Keratinocyte (primary cell): ENCODE results near the gene HNRNPLL. TPM values are rescaled to one million over a fixed set of nuclear protein-coding genes. Genes with fewer than 3 reads are reported as not detected.
A peak's percentile ranks its signal among the peaks of the same experiment; 100 is the strongest.

Experiments
- DNase-seq: peaks from one replicate; pipeline ENCODE4 v3.0.0-alpha.2; 2011; ENCODE audit warnings: low read depth, missing footprints, low spot score
- FAIRE-seq: peaks from 2 replicates; lab custom pipeline; 2011; peaks lifted over from hg19 to GRCh38; lab: Jason Lieb, UNC
- H2AFZ ChIP-seq: 2 replicates; pipeline ENCODE4 v1.6.0; 2012; ENCODE audit warnings: low read length, control low read depth, inconsistent platforms; ENCODE audit not compliant: control insufficient read depth
- H3K27ac ChIP-seq: 2 replicates; pipeline ENCODE4 v1.5.1; 2011; ENCODE audit warnings: low read length; ENCODE audit not compliant: control insufficient read depth, insufficient read depth
- H3K27me3 ChIP-seq: 3 replicates; pipeline ENCODE4 v1.6.0; 2011; ENCODE audit warnings: low read length; ENCODE audit not compliant: control insufficient read depth, insufficient read depth; ENCODE audit errors: extremely low read depth
- H3K36me3 ChIP-seq, 2 experiments: 2 replicates in 1 of 2; 3 replicates in 1 of 2; pipeline ENCODE4 v1.5.1; 2011; ENCODE audit warnings: low read length in 2 of 2, mild to moderate bottlenecking in 1 of 2; ENCODE audit not compliant: control insufficient read depth in 2 of 2, insufficient read depth in 2 of 2; ENCODE audit errors: extremely low read depth in 1 of 2
- H3K4me1 ChIP-seq: 3 replicates; pipeline ENCODE4 v1.5.1; 2011; ENCODE audit warnings: low read length; ENCODE audit not compliant: control insufficient read depth, insufficient read depth; ENCODE audit errors: extremely low read depth
- H3K4me2 ChIP-seq: 3 replicates; pipeline ENCODE4 v1.6.0; 2011; ENCODE audit warnings: low read depth, low read length; ENCODE audit not compliant: control insufficient read depth, insufficient read depth; ENCODE audit errors: extremely low read depth
- H3K4me3 ChIP-seq, 3 experiments: fragments of 200-600 bp in 1 of 3; sonication (generic) in 1 of 3; 2 replicates in 2 of 3; 3 replicates in 1 of 3; pipeline ENCODE4 v1.5.1; 2011 to 2016; ENCODE audit warnings: low read length in 3 of 3, mild to moderate bottlenecking in 3 of 3, control low read depth in 2 of 3, inconsistent platforms in 1 of 3, low read depth in 1 of 3, mixed read lengths in 1 of 3, mixed run types in 1 of 3, moderate library complexity in 1 of 3; ENCODE audit not compliant: control insufficient read depth in 2 of 3, insufficient read depth in 2 of 3; ENCODE audit errors: extremely low read depth in 1 of 3
- H3K79me2 ChIP-seq: 2 replicates; pipeline ENCODE4 v1.6.0; 2012; ENCODE audit warnings: low read length; ENCODE audit not compliant: control insufficient read depth, insufficient read depth
- H3K9ac ChIP-seq: 3 replicates; pipeline ENCODE4 v1.6.0; 2011; ENCODE audit warnings: low read length; ENCODE audit not compliant: control insufficient read depth, insufficient read depth; ENCODE audit errors: extremely low read depth
- H3K9me1 ChIP-seq: 3 replicates; pipeline ENCODE4 v1.6.0; 2011; ENCODE audit warnings: low read length; ENCODE audit not compliant: control insufficient read depth, insufficient read depth; ENCODE audit errors: extremely low read depth
- H3K9me3 ChIP-seq: 2 replicates; pipeline ENCODE4 v1.5.1; 2012; ENCODE audit warnings: low read depth, low read length; ENCODE audit not compliant: control insufficient read depth
- H4K20me1 ChIP-seq: 3 replicates; pipeline ENCODE4 v1.6.0; 2011; ENCODE audit warnings: low read length; ENCODE audit not compliant: control insufficient read depth, insufficient read depth; ENCODE audit errors: extremely low read depth
- CTCF ChIP-seq, 3 experiments: IDR thresholded peaks in 1 of 3; conservative IDR thresholded peaks in 1 of 3; optimal IDR thresholded peaks in 1 of 3; 2 replicates in 2 of 3; 3 replicates in 1 of 3; pipeline versions ENCODE3 to v1.5.1; 2011; ENCODE audit warnings: low read length in 3 of 3, mild to moderate bottlenecking in 3 of 3, moderate library complexity in 2 of 3, control low read depth in 1 of 3, inconsistent platforms in 1 of 3; ENCODE audit not compliant: insufficient read depth in 2 of 3; ENCODE audit errors: extremely low read depth in 1 of 3
- EZH2 ChIP-seq: IDR thresholded peaks from one replicate; pipeline ENCODE4 v1.6.1; 2012; ENCODE audit warnings: inconsistent platforms, mild to moderate bottlenecking, low read length, moderate library complexity
- dilution Hi-C: fragments of 300-500 bp; cut with MboI; formaldehyde crosslinking; loops from one replicate; pipeline ENCODE4 v1.7.0; 2020; ENCODE audit warnings: low sequenced_read_pairs; ENCODE audit not compliant: extremely low pct_ligation_motif_present
- polyA plus RNA-seq, 5 experiments: library from polyadenylated mRNA; depleted of rRNA in 3 of 5; stranded (reverse) in 3 of 5; stranded (forward) in 1 of 5; unstranded in 1 of 5; fragments of >200 nt; gene quantifications; 1 replicate in 1 of 5; 2 replicates in 3 of 5; 3 replicates in 1 of 5; pipeline versions ENCODE4 v1.2.1 to v1.2.3, GENCODE V29; 2011 to 2012; ENCODE audit warnings: missing spikeins in 2 of 5, low read depth in 1 of 5, low replicate concordance in 1 of 5

Gene HNRNPLL
- polyA plus RNA-seq, 1 donor (not counting 4 experiments of a cell fraction or from before 2014, with no cell fraction given), result 53.8 TPM

DNA sequence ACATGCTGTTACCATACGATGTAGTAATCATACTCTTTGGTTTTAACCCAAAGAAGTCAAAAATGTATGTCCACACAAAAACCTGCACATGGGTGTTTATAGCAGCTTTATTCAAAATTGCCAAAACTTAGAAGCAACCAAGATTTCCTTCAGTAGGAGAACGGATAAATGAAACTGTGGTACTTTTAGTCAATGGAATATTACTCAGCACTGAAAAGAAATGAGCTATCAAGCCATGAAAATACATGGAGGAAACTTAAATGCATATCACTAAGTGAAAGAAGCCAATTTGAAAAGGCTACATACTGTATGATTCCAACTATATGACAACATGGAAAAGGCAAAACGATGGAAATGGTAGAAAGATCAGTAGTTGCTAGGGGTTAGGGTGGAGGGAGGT, 86.6 kb downstream of the HNRNPLL start:
- peak overlapping the region; percentile 82 for H3K4me2 ChIP-seq
- H3K4me1 ChIP-seq, result peaks cover 14% of the 10 kb centered on the region
- H3K27me3 ChIP-seq, result no peaks in the 10 kb centered on the region
- H3K4me3 ChIP-seq, result no peak overlapping the region
- dilution Hi-C loops, result loop anchor here (25.0 kb wide), 1 partner anchor 179 kb away; no protein-coding TSS in a partner anchor
- no peaks in the 10 kb centered on the region for H3K9me1 ChIP-seq
- no peaks in the 10 kb centered on the region for H4K20me1 ChIP-seq
- TF ChIP-seq EZH2, result no peak
- TF ChIP-seq CTCF (optimal IDR thresholded peaks at IDR 0.05 in 1 of 3, IDR thresholded peaks at IDR 0.05 in 1 of 3, conservative IDR thresholded peaks at IDR 0.05 in 1 of 3; ENCODE audit: extremely low read depth in 1 of 3, insufficient read depth in 2 of 3, low read length in 3 of 3), result no peak
- H3K27ac ChIP-seq, result no peak overlapping the region
- H3K9ac ChIP-seq, result no peak overlapping the region
- no peaks in the 10 kb centered on the region for H3K79me2 ChIP-seq
- H3K9me3 ChIP-seq, result no peaks in the 10 kb centered on the region
- H2AFZ ChIP-seq, result no peak overlapping the region
- FAIRE-seq (no peak), DNase-seq (no peak)
- no peaks in the 10 kb centered on the region for H3K36me3 ChIP-seq

- H3K79me2 ChIP-seq, result no peaks in the 10 kb centered on the region
- peak overlapping the region; percentile 73 for H3K9ac ChIP-seq
- DNase-seq, result peak; percentile 33
- H3K4me1 ChIP-seq, result peaks cover 14% of the 10 kb centered on the region
- peak overlapping the region; percentile 74 for H3K27ac ChIP-seq
- no peaks in the 10 kb centered on the region for H4K20me1 ChIP-seq
- peak overlapping the region; percentile 82 for H3K4me2 ChIP-seq
- peak; percentile 26 for FAIRE-seq
- TF ChIP-seq CTCF (optimal IDR thresholded peaks at IDR 0.05 in 1 of 3, IDR thresholded peaks at IDR 0.05 in 1 of 3, conservative IDR thresholded peaks at IDR 0.05 in 1 of 3; ENCODE audit: extremely low read depth in 1 of 3, insufficient read depth in 2 of 3, low read length in 3 of 3) (no peak), EZH2 (no peak)
- H3K4me3 ChIP-seq, result peak overlapping the region; percentile 1 to 65 (median 25)
- no peaks in the 10 kb centered on the region for H3K27me3 ChIP-seq
- H3K9me3 ChIP-seq, result no peaks in the 10 kb centered on the region
- no peaks in the 10 kb centered on the region for H3K9me1 ChIP-seq
- dilution Hi-C loops, result loop anchor here (25.0 kb wide), 1 partner anchor 178 kb away; no protein-coding TSS in a partner anchor
- H3K36me3 ChIP-seq, result no peaks in the 10 kb centered on the region
- peak overlapping the region; percentile 81 for H2AFZ ChIP-seq
These were observed 87.3 kb downstream of the HNRNPLL start for GRCh38 chr2:38515155-38516074.
